Naive thymus-derived CD8-positive, alpha-beta T cell (primary cell): ENCODE data around the gene TLR5. TPM values are rescaled to one million over a fixed set of nuclear protein-coding genes. Genes with fewer than 3 reads are reported as not detected.

Source experiments
- ATAC-seq, 2 donors: fragments of 150-1000 bp; cut with Tn5 transposase in 1 of 2; sonication (Bioruptor Pico), chemical (Tn5 transposase) in 1 of 2; 1 replicate in 1 of 2; 2 replicates in 1 of 2; pipeline ENCODE4 v1.10.0; 2021; ENCODE audit warnings: mild to moderate bottlenecking in 2 of 2, moderate library complexity in 2 of 2
- POLR2A ChIA-PET: fragments of 350-600 bp; sonication (Branson Sonifier 250); formaldehyde crosslinking; loops from one replicate; lab custom pipeline; 2021; ENCODE audit warnings: antibody characterized with exemption; lab: Charles Lee
- DNase-seq, 10 donors: peaks; one replicate each; pipeline versions ENCODE4 v3.0.0 to v3.0.0-alpha.2; 2020 to 2022
- H3K27ac Mint-ChIP-seq, 10 donors: one replicate each; pipeline ENCODE4 v1.8.0; 2020 to 2022; ENCODE audit warnings: mild to moderate bottlenecking in 10 of 10, mixed read lengths in 10 of 10, moderate library complexity in 4 of 10, inconsistent platforms in 1 of 10
- H3K27me3 Mint-ChIP-seq, 5 donors: one replicate each; pipeline ENCODE4 v1.8.0; 2021 to 2022; ENCODE audit warnings: mixed read lengths in 5 of 5
- H3K36me3 Mint-ChIP-seq, 3 donors: one replicate each; pipeline ENCODE4 v1.8.0; 2020 to 2022; ENCODE audit warnings: mixed read lengths in 3 of 3, mild to moderate bottlenecking in 2 of 3, inconsistent platforms in 1 of 3
- H3K4me1 Mint-ChIP-seq, 4 donors: one replicate each; pipeline ENCODE4 v1.8.0; 2021 to 2022; ENCODE audit warnings: mixed read lengths in 4 of 4
- H3K4me3 Mint-ChIP-seq, 10 donors: one replicate each; pipeline ENCODE4 v1.8.0; 2020 to 2022; ENCODE audit warnings: mild to moderate bottlenecking in 10 of 10, mixed read lengths in 10 of 10, moderate library complexity in 6 of 10, inconsistent platforms in 1 of 10
- H3K9me3 Mint-ChIP-seq, 9 donors: one replicate each; pipeline ENCODE4 v1.8.0; 2020 to 2022; ENCODE audit warnings: mixed read lengths in 9 of 9, mild to moderate bottlenecking in 3 of 9, inconsistent platforms in 1 of 9, moderate library complexity in 1 of 9
- polyA plus RNA-seq, 3 donors: library from polyadenylated mRNA; unstranded; fragments of 300-500 nt; fragmentation: Illumina TruSeq; gene quantifications; one replicate each; pipeline ENCODE4 v1.2.3, GENCODE V29; 2021
- total RNA-seq, 8 experiments: library from RNA in 2 of 8; stranded (reverse) in 2 of 8; gene quantifications; one replicate each; pipeline ENCODE4 v1.2.3 and lab custom pipeline; 2021 to 2026

Gene TLR5
- total and polyA plus RNA-seq, 5 experiments from 2014 or later: 1.1 to 3.6 (median 1.2) TPM

- Mint-ChIP-seq H3K27me3 (peaks cover 0 to 16% (median 12%) of the 10 kb centered on the region in 5 donors), H3K9me3 (no peaks in the 10 kb centered on the region), H3K4me3 (peak overlapping the region in 9 of 10 donors; percentile 30 to 86 (median 60)), H3K27ac (peak overlapping the region in 1 of 10 donors; percentile 47), H3K36me3 (peaks cover 0 to 1% (median 0%) of the 10 kb centered on the region in 3 donors), H3K4me1 (peaks cover 14 to 23% (median 20%) of the 10 kb centered on the region in 4 donors)
- POLR2A ChIA-PET: no interaction called here
- DNase-seq (peak; percentile 27 to 77 (median 56)), ATAC-seq (peak; percentile 67 to 74)
Measured at GRCh38 chr1:223129229-223129901, 13.7 kb downstream of the TLR5 start.

- Mint-ChIP-seq H3K9me3 (no peaks in the 10 kb centered on the region), H3K36me3 (peaks cover 0 to 1% (median 0%) of the 10 kb centered on the region in 3 donors), H3K27ac (peak overlapping the region in 1 of 10 donors; percentile 45), H3K4me3 (no peak overlapping the region), H3K27me3 (peaks cover 0 to 15% (median 9%) of the 10 kb centered on the region in 5 donors), H3K4me1 (peaks cover 16 to 25% (median 17%) of the 10 kb centered on the region in 4 donors)
- POLR2A ChIA-PET: no interaction called here
- ATAC-seq (no peak), DNase-seq (no peak)
Measured at GRCh38 chr1:223126741-223127140, 16.3 kb downstream of the TLR5 start.

- no peaks in the 10 kb centered on the region for H3K9me3 Mint-ChIP-seq
- POLR2A ChIA-PET: no interaction called here
- DNase-seq (no peak), ATAC-seq (no peak)
- no peak overlapping the region for H3K27ac Mint-ChIP-seq
- H3K27me3 Mint-ChIP-seq: peaks cover 0 to 12% (median 9%) of the 10 kb centered on the region in 5 donors
- H3K4me1 Mint-ChIP-seq: peaks cover 16 to 25% (median 17%) of the 10 kb centered on the region in 4 donors
- H3K4me3 Mint-ChIP-seq: no peak overlapping the region
- H3K36me3 Mint-ChIP-seq: peaks cover 0 to 1% (median 0%) of the 10 kb centered on the region in 3 donors
Measured at GRCh38 chr1:223125766-223126165, 17.3 kb downstream of the TLR5 start.

GRCh38 chr1:223123011-223123610 lies 19.9 kb downstream of the TLR5 start:
- H3K4me1 Mint-ChIP-seq: peaks cover 7 to 10% (median 9%) of the 10 kb centered on the region in 4 donors
- H3K27ac Mint-ChIP-seq: peak overlapping the region in 2 of 10 donors; percentile 2 to 24
- peaks cover 0 to 2% (median 0%) of the 10 kb centered on the region in 3 donors for H3K36me3 Mint-ChIP-seq
- peak in 1 of 2 donors; percentile 11 for ATAC-seq
- no peak for DNase-seq
- no peaks in the 10 kb centered on the region for H3K27me3 Mint-ChIP-seq
- H3K4me3 Mint-ChIP-seq: peak overlapping the region; percentile 51 to 82 (median 70)
- no peaks in the 10 kb centered on the region for H3K9me3 Mint-ChIP-seq
- POLR2A ChIA-PET: no interaction called here

GRCh38 chr1:223118418-223118817 lies 24.6 kb downstream of the TLR5 start:
- ATAC-seq (no peak), DNase-seq (no peak)
- Mint-ChIP-seq H3K4me1 (peaks cover 3 to 5% (median 4%) of the 10 kb centered on the region in 4 donors), H3K9me3 (peaks cover 0 to 3% (median 0%) of the 10 kb centered on the region in 9 donors), H3K4me3 (no peak overlapping the region), H3K27ac (no peak overlapping the region), H3K36me3 (peaks cover 0 to 5% (median 0%) of the 10 kb centered on the region in 3 donors), H3K27me3 (peaks cover 0 to 5% (median 0%) of the 10 kb centered on the region in 5 donors)
- POLR2A ChIA-PET: no interaction called here

- H3K4me3 Mint-ChIP-seq: no peak overlapping the region
- POLR2A ChIA-PET: no interaction called here
- H3K27me3 Mint-ChIP-seq: peaks cover 0 to 5% (median 0%) of the 10 kb centered on the region in 5 donors
- H3K36me3 Mint-ChIP-seq: peaks cover 0 to 5% (median 2%) of the 10 kb centered on the region in 3 donors
- ATAC-seq: no peak
- peaks cover 0 to 3% (median 0%) of the 10 kb centered on the region in 9 donors for H3K9me3 Mint-ChIP-seq
- DNase-seq: no peak
- H3K4me1 Mint-ChIP-seq: peaks cover 0 to 2% (median under 1%) of the 10 kb centered on the region in 4 donors
- no peak overlapping the region for H3K27ac Mint-ChIP-seq
Measured at GRCh38 chr1:223116950-223117349, 26.1 kb downstream of the TLR5 start.

GRCh38 chr1:223114871-223115270 lies 28.2 kb downstream of the TLR5 start:
- Mint-ChIP-seq H3K36me3 (peaks cover 0 to 5% (median 3%) of the 10 kb centered on the region in 3 donors), H3K9me3 (peaks cover 0 to 3% (median 0%) of the 10 kb centered on the region in 9 donors), H3K27me3 (peaks cover 0 to 5% (median 0%) of the 10 kb centered on the region in 5 donors), H3K27ac (peak overlapping the region in 1 of 10 donors; percentile 32), H3K4me3 (no peak overlapping the region), H3K4me1 (peaks cover 0 to 2% (median 0%) of the 10 kb centered on the region in 4 donors)
- POLR2A ChIA-PET: no interaction called here
- DNase-seq: no peak
- ATAC-seq: no peak

GRCh38 chr1:223110952-223111351 lies 32.1 kb downstream of the TLR5 start:
- POLR2A ChIA-PET: no interaction called here

GRCh38 chr1:223109581-223110026 lies 33.4 kb downstream of the TLR5 start:
- no peak overlapping the region for H3K27ac Mint-ChIP-seq
- peaks cover 0 to 5% (median 0%) of the 10 kb centered on the region in 5 donors for H3K27me3 Mint-ChIP-seq
- no peak overlapping the region for H3K4me3 Mint-ChIP-seq
- peaks cover 0 to 3% (median 0%) of the 10 kb centered on the region in 3 donors for H3K36me3 Mint-ChIP-seq
- DNase-seq (no peak), ATAC-seq (no peak)
- POLR2A ChIA-PET: no interaction called here
- H3K9me3 Mint-ChIP-seq: no peaks in the 10 kb centered on the region
- no peaks in the 10 kb centered on the region for H3K4me1 Mint-ChIP-seq

More at GRCh38 chr1:223110952-223111351, 32.1 kb downstream of the TLR5 start:
- Mint-ChIP-seq H3K9me3 (peaks cover 0 to 3% (median 0%) of the 10 kb centered on the region in 9 donors), H3K4me1 (peaks cover 0 to 2% (median 0%) of the 10 kb centered on the region in 4 donors), H3K27ac (no peak overlapping the region), H3K27me3 (peaks cover 0 to 10% (median 0%) of the 10 kb centered on the region in 5 donors), H3K36me3 (peaks cover 0 to 3% (median 0%) of the 10 kb centered on the region in 3 donors), H3K4me3 (no peak overlapping the region)
- ATAC-seq (no peak), DNase-seq (no peak)

GRCh38 chr1:223106856-223107255 lies 36.2 kb downstream of the TLR5 start:
- H3K36me3 Mint-ChIP-seq: peaks cover 0 to under 1% (median 0%) of the 10 kb centered on the region in 3 donors
- H3K27me3 Mint-ChIP-seq: peaks cover 0 to 5% (median 0%) of the 10 kb centered on the region in 5 donors
- no peak overlapping the region for H3K27ac Mint-ChIP-seq
- no peaks in the 10 kb centered on the region for H3K4me1 Mint-ChIP-seq
- H3K9me3 Mint-ChIP-seq: peaks cover 0 to under 1% (median 0%) of the 10 kb centered on the region in 9 donors
- no peak overlapping the region for H3K4me3 Mint-ChIP-seq
- DNase-seq (no peak), ATAC-seq (no peak)
- POLR2A ChIA-PET: no interaction called here

GRCh38 chr1:223105568-223105967 lies 37.5 kb downstream of the TLR5 start:
- H3K36me3 Mint-ChIP-seq: peaks cover 0 to 8% (median 6%) of the 10 kb centered on the region in 3 donors
- peaks cover 0 to 14% (median 6%) of the 10 kb centered on the region in 9 donors for H3K9me3 Mint-ChIP-seq
- POLR2A ChIA-PET: no interaction called here
- DNase-seq (no peak), ATAC-seq (no peak)
- no peaks in the 10 kb centered on the region for H3K4me1 Mint-ChIP-seq
- H3K27ac Mint-ChIP-seq: no peak overlapping the region
- H3K27me3 Mint-ChIP-seq: peaks cover 0 to 6% (median 0%) of the 10 kb centered on the region in 5 donors
- no peak overlapping the region for H3K4me3 Mint-ChIP-seq

- peaks cover 0 to 37% (median 18%) of the 10 kb centered on the region in 9 donors for H3K9me3 Mint-ChIP-seq
- H3K36me3 Mint-ChIP-seq: peaks cover 0 to 25% (median 11%) of the 10 kb centered on the region in 3 donors
- H3K4me3 Mint-ChIP-seq: no peak overlapping the region
- ATAC-seq: no peak
- POLR2A ChIA-PET: no interaction called here
- no peaks in the 10 kb centered on the region for H3K4me1 Mint-ChIP-seq
- peaks cover 0 to 8% (median 0%) of the 10 kb centered on the region in 5 donors for H3K27me3 Mint-ChIP-seq
- DNase-seq: no peak
- no peak overlapping the region for H3K27ac Mint-ChIP-seq
Measured at GRCh38 chr1:223102797-223103533, 40.1 kb downstream of the TLR5 start.
